OCI-LY7 (cell line): ENCODE data around the gene TRHDE.

Experiments
- CTCF ChIP-seq: fragments of 200-600 bp; sonication (generic); conservative IDR thresholded peaks from 2 replicates; pipeline ENCODE4 v1.5.1; 2014; ENCODE audit warnings: mild to moderate bottlenecking, antibody characterized with exemption, low read length, moderate library complexity, mixed read lengths
- EZH2phosphoT487 ChIP-seq: fragments of 200-600 bp; sonication (generic); IDR thresholded peaks from 2 replicates; pipeline ENCODE4 v1.6.1; 2018; ENCODE audit warnings: low read depth, borderline replicate concordance, mild to moderate bottlenecking, mixed run types, antibody characterized with exemption, low read length, moderate library complexity, mixed read lengths

- TF ChIP-seq CTCF (no peak), EZH2phosphoT487 (no peak)
Measured at GRCh38 chr12:72543777-72544467, 271.8 kb downstream of the TRHDE start.
